H9 (cell line): ENCODE results near the gene RPA1. TPM values are rescaled to one million over a fixed set of nuclear protein-coding genes. Genes with fewer than 3 reads are reported as not detected.

Experiments
- DNase-seq: peaks from one replicate; pipeline ENCODE4 v3.0.0-alpha.2; 2017
- H2AFZ ChIP-seq: one replicate; pipeline ENCODE4 v1.6.1; 2013; ENCODE audit warnings: mild to moderate bottlenecking, low read length, control low read depth, moderate library complexity
- H2AK5ac ChIP-seq: 2 replicates; pipeline ENCODE4 v1.6.1; 2013; ENCODE audit warnings: low read length, control low read depth, mixed read lengths; ENCODE audit not compliant: insufficient read length
- H2BK120ac ChIP-seq: one replicate; pipeline ENCODE4 v1.6.1; 2013; ENCODE audit warnings: low read depth, mild to moderate bottlenecking, low read length, control low read depth, inconsistent platforms; ENCODE audit not compliant: poor library complexity, severe bottlenecking
- H2BK12ac ChIP-seq: 2 replicates; pipeline ENCODE4 v1.6.1; 2013; ENCODE audit warnings: low read length, control low read depth, mixed read lengths, low read depth; ENCODE audit not compliant: insufficient read length
- H2BK15ac ChIP-seq: 2 replicates; pipeline ENCODE4 v1.6.1; 2013; ENCODE audit warnings: low read depth, low read length, control low read depth
- H2BK20ac ChIP-seq: one replicate; pipeline ENCODE4 v1.6.1; 2013; ENCODE audit warnings: low read depth, mild to moderate bottlenecking, low read length, control low read depth, inconsistent platforms; ENCODE audit not compliant: poor library complexity, severe bottlenecking
- H2BK5ac ChIP-seq: 2 replicates; pipeline ENCODE4 v1.6.1; 2013; ENCODE audit warnings: low read length, control low read depth, mixed read lengths; ENCODE audit not compliant: insufficient read length
- H3K14ac ChIP-seq: 2 replicates; pipeline ENCODE4 v1.6.1; 2013; ENCODE audit warnings: low read length, control low read depth; ENCODE audit not compliant: insufficient read depth
- H3K18ac ChIP-seq: 2 replicates; pipeline ENCODE4 v1.6.1; 2013; ENCODE audit warnings: low read depth, mild to moderate bottlenecking, mixed read lengths, low read length, control low read depth; ENCODE audit not compliant: insufficient read length
- H3K23ac ChIP-seq: 2 replicates; pipeline ENCODE4 v1.6.1; 2013; ENCODE audit warnings: low read length, control low read depth, mixed read lengths, low read depth; ENCODE audit not compliant: insufficient read length
- H3K23me2 ChIP-seq: 2 replicates; pipeline ENCODE4 v1.6.1; 2013; ENCODE audit warnings: low read depth, mild to moderate bottlenecking, mixed read lengths, low read length, control low read depth; ENCODE audit not compliant: insufficient read length, poor library complexity, severe bottlenecking
- H3K27ac ChIP-seq: 2 replicates; pipeline ENCODE4 v1.5.1; 2013; ENCODE audit warnings: low read length, control low read depth, mixed read lengths, low read depth; ENCODE audit not compliant: insufficient read length
- H3K27me3 ChIP-seq: 2 replicates; pipeline ENCODE4 v1.6.1; 2013; ENCODE audit warnings: low read length, control low read depth, inconsistent platforms; ENCODE audit not compliant: insufficient read depth
- H3K4ac ChIP-seq: 2 replicates; pipeline ENCODE4 v1.6.1; 2013; ENCODE audit warnings: low read depth, mild to moderate bottlenecking, control low read depth, inconsistent platforms, low read length, moderate library complexity
- H3K4me1 ChIP-seq: 2 replicates; pipeline ENCODE4 v1.6.1; 2013; ENCODE audit warnings: low read length, control low read depth, inconsistent platforms; ENCODE audit not compliant: insufficient read depth
- H3K4me2 ChIP-seq: 2 replicates; pipeline ENCODE4 v1.6.1; 2013; ENCODE audit warnings: low read length, control low read depth, mixed read lengths; ENCODE audit not compliant: insufficient read length, insufficient read depth
- H3K56ac ChIP-seq: 2 replicates; pipeline ENCODE4 v1.6.1; 2013; ENCODE audit warnings: low read depth, mild to moderate bottlenecking, mixed read lengths, low read length, control low read depth; ENCODE audit not compliant: insufficient read length
- H3K79me1 ChIP-seq: 2 replicates; pipeline ENCODE4 v1.6.1; 2013; ENCODE audit warnings: low read depth, mild to moderate bottlenecking, moderate library complexity, low read length, control low read depth, inconsistent platforms; ENCODE audit not compliant: insufficient read depth, poor library complexity, severe bottlenecking
- H3K79me2 ChIP-seq: 2 replicates; pipeline ENCODE4 v1.6.1; 2013; ENCODE audit warnings: low read length, control low read depth, inconsistent platforms; ENCODE audit not compliant: insufficient read depth
- H3K9ac ChIP-seq: 2 replicates; pipeline ENCODE4 v1.6.1; 2013; ENCODE audit warnings: low read length, control low read depth, mixed read lengths; ENCODE audit not compliant: insufficient read length; ENCODE audit errors: extremely low read depth
- H3K9me3 ChIP-seq: one replicate; pipeline ENCODE4 v1.6.1; 2013; ENCODE audit warnings: low read depth, low read length, inconsistent platforms; ENCODE audit not compliant: control insufficient read depth
- H3T11ph ChIP-seq: one replicate; pipeline ENCODE4 v1.6.1; 2013; ENCODE audit warnings: mild to moderate bottlenecking, low read length, control low read depth, inconsistent platforms
- H4K20me1 ChIP-seq: one replicate; pipeline ENCODE4 v1.6.1; 2013; ENCODE audit not compliant: control insufficient read depth, insufficient read length, insufficient read depth
- H4K5ac ChIP-seq: 2 replicates; pipeline ENCODE4 v1.6.1; 2013; ENCODE audit warnings: low read depth, mild to moderate bottlenecking, mixed read lengths, low read length, control low read depth; ENCODE audit not compliant: insufficient read length
- H4K8ac ChIP-seq: replicated peaks from 2 replicates; pipeline ENCODE4 v1.6.1; 2013; ENCODE audit warnings: low read length, control low read depth, mixed read lengths, low read depth; ENCODE audit not compliant: insufficient read length
- H4K91ac ChIP-seq: 2 replicates; pipeline ENCODE4 v1.6.1; 2013; ENCODE audit warnings: low read depth, mild to moderate bottlenecking, moderate library complexity, mixed read lengths, low read length, control low read depth; ENCODE audit not compliant: insufficient read length
- H3K27ac Mint-ChIP-seq, 3 experiments: 2 replicates in 2 of 3; 3 replicates in 1 of 3; pipeline ENCODE4 v1.8.0; 2020 to 2021; ENCODE audit warnings: mixed read lengths in 3 of 3, mild to moderate bottlenecking in 1 of 3, moderate library complexity in 1 of 3
- H3K27me3 Mint-ChIP-seq: 2 replicates; pipeline ENCODE4 v1.8.0; 2021; ENCODE audit warnings: low read depth, mild to moderate bottlenecking, moderate library complexity, mixed read lengths
- H3K36me3 Mint-ChIP-seq, 3 experiments: 2 replicates in 2 of 3; 3 replicates in 1 of 3; pipeline ENCODE4 v1.8.0; 2020 to 2021; ENCODE audit warnings: low read depth in 3 of 3, mixed read lengths in 3 of 3; ENCODE audit not compliant: insufficient read depth in 1 of 3
- H3K4me1 Mint-ChIP-seq, 2 experiments: 2 replicates each; pipeline ENCODE4 v1.8.0; 2020; ENCODE audit warnings: mixed read lengths in 2 of 2
- H3K4me3 Mint-ChIP-seq, 2 experiments: 2 replicates in 1 of 2; 3 replicates in 1 of 2; pipeline ENCODE4 v1.8.0; 2020 to 2021; ENCODE audit warnings: mild to moderate bottlenecking in 2 of 2, mixed read lengths in 2 of 2, moderate library complexity in 1 of 2
- H3K9me3 Mint-ChIP-seq, 2 experiments: 2 replicates in 1 of 2; 3 replicates in 1 of 2; pipeline ENCODE4 v1.8.0; 2020; ENCODE audit warnings: mild to moderate bottlenecking in 2 of 2, mixed read lengths in 2 of 2, moderate library complexity in 1 of 2
- CTCF ChIP-seq: fragments of 200-600 bp; sonication (generic); conservative IDR thresholded peaks from 3 replicates; pipeline ENCODE4 v1.8.0; 2021; ENCODE audit warnings: antibody characterized with exemption, mild to moderate bottlenecking
- WGBS: extraction: QIAGEN DNeasy Blood & Tissue Kit; methylation state at CpG from one replicate; pipeline ENCODE4 v1.1.7; 2013; ENCODE audit warnings: missing lambda C conversion rate, low lambda C conversion rate, mixed read lengths; ENCODE audit not compliant: insufficient read length; ENCODE audit errors: extremely low coverage; 5-methylcytosine and 5-hydroxymethylcytosine counted together
- total RNA-seq: library from RNA; stranded (reverse); gene quantifications from 2 replicates; pipeline ENCODE4 v1.2.1, GENCODE V29; 2021

RPA1 gene
- total RNA-seq, 1 experiment from 2014 or later, result 215 TPM

DNA sequence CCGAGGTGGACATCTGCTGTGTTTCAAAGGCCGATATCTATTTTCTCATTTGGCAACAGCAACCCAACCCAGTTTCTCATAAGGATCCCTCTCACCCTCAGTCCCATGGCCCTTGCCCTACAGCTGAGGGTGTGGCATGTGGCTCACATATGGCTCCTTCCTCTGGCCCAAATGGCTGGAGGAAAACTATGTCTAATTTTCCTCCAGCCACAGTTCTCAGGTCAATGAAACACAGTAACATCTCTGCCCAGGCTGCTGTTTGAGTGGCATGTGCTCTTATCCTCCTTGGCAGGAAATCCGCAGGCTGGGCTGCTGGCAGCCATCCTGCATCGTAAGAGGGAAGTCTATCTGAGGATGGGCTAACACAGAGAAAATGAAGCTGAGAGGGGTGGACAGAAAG lies 43.9 kb upstream of the RPA1 start:
- Histone ChIP-seq H3K9ac (no peak overlapping the region), H3K79me1 (no peaks in the 10 kb centered on the region), H3K4me1 (no peaks in the 10 kb centered on the region), H2BK15ac (no peak overlapping the region), H3K27me3 (no peaks in the 10 kb centered on the region), H3K27ac (no peak overlapping the region), H2BK120ac (no peak overlapping the region), H3K4me2 (no peak overlapping the region), H2AFZ (no peak overlapping the region), H3K79me2 (no peaks in the 10 kb centered on the region), H3K23ac (no peak overlapping the region), H3K14ac (no peak overlapping the region), H3K56ac (no peak overlapping the region), H2BK20ac (no peak overlapping the region), H3K4ac (no peak overlapping the region), H4K8ac (no peak overlapping the region), H3K18ac (no peak overlapping the region), H4K91ac (no peak overlapping the region), H2AK5ac (no peak overlapping the region), H3T11ph (no peak overlapping the region), H3K23me2 (no peaks in the 10 kb centered on the region), H2BK5ac (no peak overlapping the region), H4K5ac (no peak overlapping the region), H3K9me3 (no peaks in the 10 kb centered on the region), H2BK12ac (no peak overlapping the region), H4K20me1 (no peaks in the 10 kb centered on the region)
- no peak for DNase-seq
- H3K4me3 Mint-ChIP-seq, result no peak overlapping the region
- peaks cover 27 to 65% (median 56%) of the 10 kb centered on the region in 3 experiments; a peak in 6 of 7 replicates for H3K36me3 Mint-ChIP-seq
- peak overlapping the region in 1 of 3 experiments; percentile 70; a peak in 1 of 7 replicates for H3K27ac Mint-ChIP-seq
- H3K27me3 Mint-ChIP-seq, result no peaks in the 10 kb centered on the region
- no CpG with 5 or more reads among the region's 4 CpGs for WGBS
- TF ChIP-seq CTCF, result no peak
- no peaks in the 10 kb centered on the region for H3K9me3 Mint-ChIP-seq
- H3K4me1 Mint-ChIP-seq, result no peaks in the 10 kb centered on the region
